B cell (primary cell): ENCODE data around the gene PRR23E. TPM values are rescaled to one million over a fixed set of nuclear protein-coding genes. Genes with fewer than 3 reads are reported as not detected.

Source experiments
- ATAC-seq: fragments of 200-7000 bp; cut with Tn5 transposase; one replicate; pipeline ENCODE4 v1.10.0; 2021; ENCODE audit warnings: low read depth, mild to moderate bottlenecking, moderate number of reproducible peaks, moderate library complexity
- CTCF ChIA-PET: fragments of 350-600 bp; sonication (Branson Sonifier 250); formaldehyde crosslinking; loops from one replicate; lab custom pipeline; 2021; ENCODE audit warnings: antibody characterized with exemption, inconsistent platforms; lab: Charles Lee
- POLR2A ChIA-PET: fragments of 350-600 bp; sonication (Branson Sonifier 250); formaldehyde crosslinking; loops from one replicate; lab custom pipeline; 2021; ENCODE audit warnings: antibody characterized with exemption; lab: Charles Lee
- DNase-seq: peaks from one replicate; pipeline ENCODE4 v3.0.0; 2013
- H2AFZ ChIP-seq: 2 replicates; pipeline ENCODE4 v1.6.1; 2012; ENCODE audit warnings: mild to moderate bottlenecking, low read depth, low read length; ENCODE audit not compliant: insufficient read depth, poor library complexity, severe bottlenecking
- H3K27ac ChIP-seq, 2 donors: 1 replicate in 1 of 2; 2 replicates in 1 of 2; pipeline ENCODE4 v1.5.1; 2012 to 2013; ENCODE audit warnings: low read length in 2 of 2, mild to moderate bottlenecking in 2 of 2, moderate library complexity in 1 of 2
- H3K27me3 ChIP-seq, 4 experiments: fragments of 200-600 bp in 1 of 4; sonication (generic) in 1 of 4; replicated peaks in 1 of 4; 1 replicate in 2 of 4; 2 replicates in 2 of 4; pipeline versions ENCODE4 v1.6.1 to v1.7.0; 2013 to 2016; ENCODE audit warnings: low read length in 3 of 4, mild to moderate bottlenecking in 2 of 4, mixed read lengths in 1 of 4, moderate library complexity in 1 of 4; ENCODE audit not compliant: insufficient read depth in 4 of 4, control insufficient read depth in 3 of 4; ENCODE audit errors: control extremely low read depth in 1 of 4
- H3K36me3 ChIP-seq, 2 experiments: replicated peaks in 1 of 2; 1 replicate in 1 of 2; 2 replicates in 1 of 2; pipeline versions ENCODE4 v1.6.1 to v1.7.1; 2013; ENCODE audit warnings: low read length in 1 of 2; ENCODE audit not compliant: insufficient read depth in 2 of 2, control insufficient read depth in 1 of 2; ENCODE audit errors: control extremely low read depth in 1 of 2, extremely low read depth in 1 of 2
- H3K4me1 ChIP-seq, 2 donors: fragments of 200-600 bp in 1 of 2; sonication (generic) in 1 of 2; 1 replicate in 1 of 2; 2 replicates in 1 of 2; pipeline versions ENCODE4 v1.5.1 to v1.6.1; 2013 to 2017; ENCODE audit warnings: low read length in 2 of 2; ENCODE audit not compliant: control insufficient read depth in 2 of 2, insufficient read depth in 2 of 2
- H3K4me2 ChIP-seq: replicated peaks from 2 replicates; pipeline ENCODE3; 2012; ENCODE audit warnings: mild to moderate bottlenecking, low read depth, low read length; ENCODE audit not compliant: poor library complexity, severe bottlenecking
- H3K4me3 ChIP-seq, 5 experiments: fragments of 200-600 bp in 1 of 5; sonication (generic) in 1 of 5; 1 replicate in 3 of 5; 2 replicates in 2 of 5; pipeline versions ENCODE4 v1.5.1 to v1.7.0; 2011 to 2016; ENCODE audit warnings: low read length in 4 of 5, mild to moderate bottlenecking in 4 of 5, low read depth in 2 of 5, control low read depth in 1 of 5, moderate library complexity in 1 of 5; ENCODE audit not compliant: insufficient read depth in 1 of 5; ENCODE audit errors: control extremely low read depth in 1 of 5, extremely low read depth in 1 of 5
- H3K79me2 ChIP-seq: fragments of 200-600 bp; sonication (generic); one replicate; pipeline ENCODE4 v1.6.0; 2016; ENCODE audit warnings: low read length; ENCODE audit not compliant: control insufficient read depth, insufficient read depth
- H3K9ac ChIP-seq: fragments of 200-600 bp; sonication (generic); 2 replicates; pipeline ENCODE4 v1.6.1; 2017; ENCODE audit warnings: mild to moderate bottlenecking, low read length, moderate library complexity
- H3K9me3 ChIP-seq, 3 donors: one replicate each; pipeline versions ENCODE4 v1.6.1 to v1.7.1; 2013; ENCODE audit warnings: low read length in 2 of 3; ENCODE audit not compliant: control insufficient read depth in 2 of 3, insufficient read depth in 1 of 3; ENCODE audit errors: control extremely low read depth in 1 of 3
- H4K20me1 ChIP-seq: 2 replicates; pipeline ENCODE4 v1.6.0; 2012; ENCODE audit warnings: mild to moderate bottlenecking, low read length; ENCODE audit not compliant: insufficient read depth, control insufficient read depth, poor library complexity, severe bottlenecking
- H3K27ac Mint-ChIP-seq: one replicate; pipeline ENCODE4 v1.8.0; 2021; ENCODE audit warnings: mixed read lengths
- H3K27me3 Mint-ChIP-seq: one replicate; pipeline ENCODE4 v1.8.0; 2021; ENCODE audit warnings: mixed read lengths
- H3K4me1 Mint-ChIP-seq: one replicate; pipeline ENCODE4 v1.8.0; 2021; ENCODE audit warnings: mixed read lengths
- H3K4me3 Mint-ChIP-seq: one replicate; pipeline ENCODE4 v1.8.0; 2021; ENCODE audit warnings: mixed read lengths
- H3K9me3 Mint-ChIP-seq: one replicate; pipeline ENCODE4 v1.8.0; 2022; ENCODE audit warnings: mixed read lengths; ENCODE audit not compliant: insufficient read depth
- EZH2 ChIP-seq: IDR thresholded peaks from 2 replicates; pipeline ENCODE4 v1.6.1; 2012; ENCODE audit warnings: borderline replicate concordance, low read depth, mild to moderate bottlenecking, moderate library complexity, low read length; ENCODE audit not compliant: insufficient read depth, poor library complexity, severe bottlenecking
- WGBS: methylation state at CpG from one replicate; pipeline ENCODE4 v1.1.5; 2013; ENCODE audit warnings: missing lambda C conversion rate; ENCODE audit not compliant: insufficient coverage; 5-methylcytosine and 5-hydroxymethylcytosine counted together
- intact Hi-C: fragments of 100-400 bp; cut with micrococcal nuclease; formaldehyde crosslinking; loops from one replicate; pipeline ENCODE4 v1.10.0; 2022
- polyA plus RNA-seq: library from polyadenylated mRNA; depleted of rRNA; stranded (reverse); fragments of >200 nt; gene quantifications from 2 replicates; pipeline ENCODE4 v1.2.3, GENCODE V29; 2012
- total RNA-seq, 2 donors: library from RNA; stranded (reverse); fragments of 120-200 nt in 1 of 2; gene quantifications; 1 replicate in 1 of 2; 2 replicates in 1 of 2; pipeline versions ENCODE4 v1.2.3 to v1.2.4, GENCODE V29; 2013 to 2022
- TF ChIP-seq, protein P1 (sequence below): fragments of 200-600 bp; IDR thresholded peaks from one replicate; pipeline ENCODE4 v1.8.0; 2022; ENCODE audit warnings: antibody characterized with exemption, mild to moderate bottlenecking

PRR23E gene
- total and polyA plus RNA-seq, 2 donors (not counting 1 experiment from before 2014, with no cell fraction given) = not detected

- no peak overlapping the region for H3K27ac Mint-ChIP-seq
- intact Hi-C loops = no loop called here
- no peaks in the 10 kb centered on the region for H3K4me1 ChIP-seq
- H4K20me1 ChIP-seq = no peaks in the 10 kb centered on the region
- POLR2A ChIA-PET = no interaction called here
- no peaks in the 10 kb centered on the region for H3K9me3 ChIP-seq
- CTCF ChIA-PET = no interaction called here
- H3K9me3 Mint-ChIP-seq = no peaks in the 10 kb centered on the region
- H3K27me3 Mint-ChIP-seq = peaks cover 17% of the 10 kb centered on the region
- no peak overlapping the region for H3K4me3 ChIP-seq
- H3K36me3 ChIP-seq = no peaks in the 10 kb centered on the region
- no peak overlapping the region for H3K27ac ChIP-seq
- H2AFZ ChIP-seq = no peak overlapping the region
- no peaks in the 10 kb centered on the region for H3K27me3 ChIP-seq
- H3K4me2 ChIP-seq = no peak overlapping the region
- H3K4me1 Mint-ChIP-seq = no peaks in the 10 kb centered on the region
- no peak overlapping the region for H3K4me3 Mint-ChIP-seq
- H3K9ac ChIP-seq = no peak overlapping the region
- WGBS = 71% methylated on average over 9 of the region's 9 CpGs
- no peak for ATAC-seq
- DNase-seq = no peak
- TF ChIP-seq EZH2 = no peak
- TF ChIP-seq, protein P1, sequence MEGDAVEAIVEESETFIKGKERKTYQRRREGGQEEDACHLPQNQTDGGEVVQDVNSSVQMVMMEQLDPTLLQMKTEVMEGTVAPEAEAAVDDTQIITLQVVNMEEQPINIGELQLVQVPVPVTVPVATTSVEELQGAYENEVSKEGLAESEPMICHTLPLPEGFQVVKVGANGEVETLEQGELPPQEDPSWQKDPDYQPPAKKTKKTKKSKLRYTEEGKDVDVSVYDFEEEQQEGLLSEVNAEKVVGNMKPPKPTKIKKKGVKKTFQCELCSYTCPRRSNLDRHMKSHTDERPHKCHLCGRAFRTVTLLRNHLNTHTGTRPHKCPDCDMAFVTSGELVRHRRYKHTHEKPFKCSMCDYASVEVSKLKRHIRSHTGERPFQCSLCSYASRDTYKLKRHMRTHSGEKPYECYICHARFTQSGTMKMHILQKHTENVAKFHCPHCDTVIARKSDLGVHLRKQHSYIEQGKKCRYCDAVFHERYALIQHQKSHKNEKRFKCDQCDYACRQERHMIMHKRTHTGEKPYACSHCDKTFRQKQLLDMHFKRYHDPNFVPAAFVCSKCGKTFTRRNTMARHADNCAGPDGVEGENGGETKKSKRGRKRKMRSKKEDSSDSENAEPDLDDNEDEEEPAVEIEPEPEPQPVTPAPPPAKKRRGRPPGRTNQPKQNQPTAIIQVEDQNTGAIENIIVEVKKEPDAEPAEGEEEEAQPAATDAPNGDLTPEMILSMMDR = no peak
- H3K79me2 ChIP-seq = no peaks in the 10 kb centered on the region
These were observed 24.9 kb downstream of the PRR23E start for GRCh38 chr3:127217596-127218453.

- no peak overlapping the region for H3K4me3 ChIP-seq
- ATAC-seq (no peak), DNase-seq (no peak)
- H3K79me2 ChIP-seq = no peaks in the 10 kb centered on the region
- no peaks in the 10 kb centered on the region for H4K20me1 ChIP-seq
- no peak overlapping the region for H3K4me3 Mint-ChIP-seq
- H3K27ac ChIP-seq = no peak overlapping the region
- H3K9me3 Mint-ChIP-seq = no peaks in the 10 kb centered on the region
- TF ChIP-seq EZH2 = no peak
- TF ChIP-seq, protein P1 = no peak
- POLR2A ChIA-PET = no interaction called here
- H3K4me1 ChIP-seq = no peaks in the 10 kb centered on the region
- peaks cover 0 to 4% (median 0%) of the 10 kb centered on the region in 3 donors for H3K9me3 ChIP-seq
- 63% methylated on average over 6 of the region's 13 CpGs for WGBS
- H3K27me3 ChIP-seq = no peaks in the 10 kb centered on the region
- CTCF ChIA-PET = no interaction called here
- no peak overlapping the region for H3K9ac ChIP-seq
- no peak overlapping the region for H2AFZ ChIP-seq
- H3K4me1 Mint-ChIP-seq = no peaks in the 10 kb centered on the region
- H3K4me2 ChIP-seq = no peak overlapping the region
- H3K27me3 Mint-ChIP-seq = peaks cover 14% of the 10 kb centered on the region
- intact Hi-C loops = no loop called here
- no peaks in the 10 kb centered on the region for H3K36me3 ChIP-seq
- H3K27ac Mint-ChIP-seq = no peak overlapping the region
These were observed 25.6 kb downstream of the PRR23E start for GRCh38 chr3:127218454-127218922.
